K562 (cell line): ENCODE data around the gene DPM2. TPM values are rescaled to one million over a fixed set of nuclear protein-coding genes. Genes with fewer than 3 reads are reported as not detected.

Experiments used
- ATAC-seq: fragments of 200-7000 bp; cut with Tn5 transposase; 3 replicates; pipeline ENCODE4 v1.9.1; 2020; ENCODE audit warnings: moderate library complexity
- BruUV-seq: library from RNA; stranded (reverse); fragments of 400-500 nt; replicated peaks from 2 replicates; lab custom pipeline; 2021; lab: Mats Ljungman, UMichigan
- CTCF ChIA-PET: fragments of 300-600 bp; formaldehyde crosslinking; extraction: SDS; loops from one replicate; lab custom pipeline; 2021; ENCODE audit warnings: low intra/inter-chr PET ratio; lab: Yijun Ruan, JAX
- POLR2A ChIA-PET: fragments of 300-600, 350-650 bp; sonication (Branson Sonifier 250); formaldehyde crosslinking; extraction: SDS; loops from one replicate; lab custom pipeline; 2021; ENCODE audit warnings: antibody characterized with exemption, inconsistent platforms; lab: Yijun Ruan, JAX
- DNase-seq, 4 experiments: peaks; one replicate each; pipeline versions ENCODE4 v3.0.0 to v3.0.0-alpha.2; 2011 to 2018; ENCODE audit warnings: low spot score in 3 of 4, mixed read lengths in 3 of 4; ENCODE audit errors: extremely low read depth in 1 of 4
- FAIRE-seq: peaks from 2 replicates; lab custom pipeline; 2011; peaks lifted over from hg19 to GRCh38; lab: Jason Lieb, UNC
- H2AFZ ChIP-seq: 2 replicates; pipeline ENCODE4 v1.6.0; 2011; ENCODE audit warnings: low read depth, low read length, control low read depth, inconsistent platforms
- H3K27ac ChIP-seq: fragments of 200-600 bp; 3 replicates; pipeline ENCODE4 v1.8.0; 2011; ENCODE audit warnings: low read depth, mild to moderate bottlenecking, control low read depth, inconsistent platforms, low read length, moderate library complexity, mixed read lengths; ENCODE audit errors: extremely low read depth
- H3K27me3 ChIP-seq, 2 experiments: fragments of 300-600 bp in 1 of 2; 2 replicates in 1 of 2; 3 replicates in 1 of 2; pipeline versions ENCODE4 v1.6.0 to v1.8.0; 2011; ENCODE audit warnings: inconsistent platforms in 2 of 2, low read length in 2 of 2, mild to moderate bottlenecking in 1 of 2, mixed read lengths in 1 of 2, moderate library complexity in 1 of 2; ENCODE audit not compliant: control insufficient read depth in 2 of 2, insufficient read depth in 2 of 2
- H3K36me3 ChIP-seq: fragments of 300-600 bp; 3 replicates; pipeline ENCODE4 v1.8.0; 2011; ENCODE audit warnings: mild to moderate bottlenecking, low read length, inconsistent platforms; ENCODE audit not compliant: control insufficient read depth, insufficient read depth
- H3K4me1 ChIP-seq, 2 experiments: fragments of 200-600 bp in 1 of 2; replicated peaks in 1 of 2; 2 replicates in 1 of 2; 3 replicates in 1 of 2; pipeline versions ENCODE4 v1.5.1 to v1.8.0; 2011; ENCODE audit warnings: inconsistent platforms in 2 of 2, low read length in 2 of 2, mild to moderate bottlenecking in 1 of 2, mixed read lengths in 1 of 2, moderate library complexity in 1 of 2; ENCODE audit not compliant: control insufficient read depth in 2 of 2, insufficient read depth in 2 of 2
- H3K4me2 ChIP-seq: 2 replicates; pipeline ENCODE4 v1.6.1; 2011; ENCODE audit warnings: low read length, control low read depth, inconsistent platforms, mixed read lengths; ENCODE audit not compliant: insufficient read depth
- H3K4me3 ChIP-seq: fragments of 200-600 bp; sonication (generic), shearing (Covaris generic); 2 replicates; pipeline ENCODE4 v1.5.1; 2016; ENCODE audit warnings: control low read depth, inconsistent platforms
- H3K79me2 ChIP-seq: fragments of 200-600 bp; 3 replicates; pipeline ENCODE4 v1.8.0; 2011; ENCODE audit warnings: low read length, inconsistent platforms; ENCODE audit not compliant: control insufficient read depth, insufficient read depth
- H3K9ac ChIP-seq, 2 experiments: 2 replicates each; pipeline versions ENCODE4 v1.6.0 to v1.6.1; 2011; ENCODE audit warnings: low read depth in 2 of 2, low read length in 2 of 2, control low read depth in 1 of 2, inconsistent platforms in 1 of 2, mild to moderate bottlenecking in 1 of 2, mixed read lengths in 1 of 2; ENCODE audit not compliant: insufficient read depth in 1 of 2
- H3K9me1 ChIP-seq: one replicate; pipeline ENCODE4 v1.6.0; 2011; ENCODE audit warnings: inconsistent platforms, mild to moderate bottlenecking, low read length, moderate library complexity; ENCODE audit not compliant: control insufficient read depth, insufficient read depth
- H3K9me3 ChIP-seq: replicated peaks from 2 replicates; pipeline ENCODE4 v1.5.1; 2011; ENCODE audit warnings: low read depth, low read length, inconsistent platforms; ENCODE audit not compliant: control insufficient read depth, insufficient read depth
- H4K20me1 ChIP-seq: replicated peaks from 2 replicates; pipeline ENCODE4 v1.6.1; 2011; ENCODE audit warnings: low read length, inconsistent platforms, mixed read lengths; ENCODE audit not compliant: control insufficient read depth, insufficient read depth
- BCL6 ChIP-seq: fragments of 250-450 bp; sonication (Bioruptor Pico); IDR thresholded peaks from 2 replicates; pipeline ENCODE4 v1.4.0; 2020
- BHLHE40 ChIP-seq: IDR thresholded peaks from 2 replicates; pipeline ENCODE4 v1.6.1; 2011; ENCODE audit warnings: low read length, improper control_type of control experiment
- CXXC5 ChIP-seq: fragments of 250-450 bp; sonication (Bioruptor Pico); IDR thresholded peaks from 2 replicates; pipeline ENCODE4 v1.8.0; 2022; ENCODE audit warnings: inconsistent platforms, mild to moderate bottlenecking, moderate library complexity
- HSF4 ChIP-seq: fragments of 250-450 bp; sonication (Bioruptor Pico); IDR thresholded peaks from 2 replicates; pipeline ENCODE4 v2.1.2; 2022; ENCODE audit warnings: mild to moderate bottlenecking, moderate library complexity, borderline replicate concordance
- KHSRP ChIP-seq: fragments of 450-650 bp; IDR thresholded peaks from 2 replicates; pipeline ENCODE4 v1.6.1; 2017
- NCOR1 ChIP-seq: fragments of 450-650 bp; IDR thresholded peaks from 2 replicates; pipeline ENCODE4 v1.6.1; 2016; ENCODE audit warnings: mild to moderate bottlenecking, moderate library complexity
- NFIC ChIP-seq: fragments of 450-650 bp; IDR thresholded peaks from 2 replicates; pipeline ENCODE4 v1.6.1; 2017; ENCODE audit warnings: mild to moderate bottlenecking, inconsistent platforms
- OTX1 ChIP-seq: fragments of 450-650 bp; formaldehyde crosslinking; IDR thresholded peaks from 2 replicates; pipeline ENCODE4 v1.4.0; 2022; ENCODE audit warnings: mild to moderate bottlenecking
- PCBP2 ChIP-seq: fragments of 200-400 bp; formaldehyde crosslinking; IDR thresholded peaks from 2 replicates; pipeline ENCODE4 v1.6.1; 2018; ENCODE audit warnings: low read length, low read depth, mild to moderate bottlenecking, moderate library complexity; ENCODE audit not compliant: poor library complexity, severe bottlenecking
- POLR2AphosphoS5 ChIP-seq: IDR thresholded peaks from 2 replicates; pipeline ENCODE4 v1.6.1; 2011; ENCODE audit warnings: mild to moderate bottlenecking, low read depth, low read length, moderate library complexity; ENCODE audit not compliant: control insufficient read depth, insufficient read depth
- SIX5 ChIP-seq, 2 experiments: IDR thresholded peaks; 2 replicates each; pipeline ENCODE4 v1.6.1; 2011; ENCODE audit warnings: low read length in 2 of 2, borderline replicate concordance in 1 of 2, low read depth in 1 of 2, mild to moderate bottlenecking in 1 of 2, moderate library complexity in 1 of 2; ENCODE audit not compliant: insufficient read depth in 1 of 2
- SUPT5H ChIP-seq: fragments of 450-650 bp; IDR thresholded peaks from 2 replicates; pipeline ENCODE4 v1.6.1; 2016
- TAF7 ChIP-seq: fragments of 450-650 bp; IDR thresholded peaks from 2 replicates; pipeline ENCODE4 v1.6.1; 2016; ENCODE audit warnings: missing genetic modification characterization, missing compliant biosample characterization
- THRAP3 ChIP-seq: fragments of 450-650 bp; IDR thresholded peaks from 2 replicates; pipeline ENCODE4 v1.6.1; 2016; ENCODE audit warnings: mild to moderate bottlenecking, inconsistent platforms, borderline replicate concordance
- WGBS: fragments of 100-300 bp; shearing (Covaris generic); methylation state at CpG from one replicate; pipeline ENCODE4 v1.1.6; 2016; ENCODE audit warnings: low coverage, mixed read lengths; ENCODE audit not compliant: insufficient coverage; ENCODE audit errors: missing lambda C conversion rate; 5-methylcytosine and 5-hydroxymethylcytosine counted together
- in situ Hi-C: fragments of 300-500 bp; cut with MboI; formaldehyde crosslinking; loops from 4 replicates; pipeline ENCODE4 v1.15.0; 2018; ENCODE audit warnings: inconsistent platforms, mixed read lengths
- intact Hi-C: fragments of 100-400 bp; cut with micrococcal nuclease; formaldehyde crosslinking; loops from 2 replicates; pipeline ENCODE4 v1.14.2; 2022
- polyA plus RNA-seq, 8 experiments: library from polyadenylated mRNA; depleted of rRNA in 4 of 8; stranded (reverse) in 5 of 8; unstranded in 3 of 8; fragments of >200 nt; fragmentation: Nextera tagmentation in 2 of 8; fragmentation: Illumina TruSeq in 1 of 8; extraction: Ambion mirVana in 2 of 8; extraction: Trizol in 1 of 8; gene quantifications; 2 replicates each; pipeline versions ENCODE4 v1.2.1 to v1.2.3, GENCODE V29; 2011 to 2014; ENCODE audit warnings: inconsistent platforms in 1 of 8, missing spikeins in 1 of 8
- total RNA-seq, 7 experiments: library from RNA; depleted of rRNA in 6 of 7; stranded (reverse); fragments of >200 nt in 6 of 7; fragmentation: Illumina TruSeq in 2 of 7; extraction: Trizol in 2 of 7; gene quantifications; 2 replicates each; pipeline versions ENCODE4 v1.2.1 to v1.2.3, GENCODE V29; 2011 to 2021; ENCODE audit warnings: low replicate concordance in 1 of 7
- TF ChIP-seq, protein P1 (sequence below): sonication (generic); formaldehyde crosslinking; IDR thresholded peaks from 2 replicates; pipeline ENCODE4 v1.8.1; 2023; ENCODE audit warnings: mild to moderate bottlenecking, missing genetic modification reagents, moderate library complexity
- TF ChIP-seq, protein P2 (sequence below): sonication (generic); formaldehyde crosslinking; IDR thresholded peaks from 2 replicates; pipeline ENCODE4 v1.8.1; 2023; ENCODE audit warnings: missing genetic modification reagents, mild to moderate bottlenecking, borderline replicate concordance
- TF ChIP-seq, protein P3 (sequence below), 2 experiments: fragments of 450-650 bp in 1 of 2; sonication (generic) in 1 of 2; formaldehyde crosslinking; conservative IDR thresholded peaks; 2 replicates each; pipeline versions ENCODE4 v1.4.0 to v1.8.1; 2020 to 2022; ENCODE audit warnings: mild to moderate bottlenecking in 1 of 2, missing genetic modification reagents in 1 of 2

Gene DPM2
- total and polyA plus RNA-seq, 9 of the 15 experiments (the other 6 are each of a cell fraction or from before 2014, with no cell fraction given) = 43.5 to 126 (median 71.1) TPM

DNA sequence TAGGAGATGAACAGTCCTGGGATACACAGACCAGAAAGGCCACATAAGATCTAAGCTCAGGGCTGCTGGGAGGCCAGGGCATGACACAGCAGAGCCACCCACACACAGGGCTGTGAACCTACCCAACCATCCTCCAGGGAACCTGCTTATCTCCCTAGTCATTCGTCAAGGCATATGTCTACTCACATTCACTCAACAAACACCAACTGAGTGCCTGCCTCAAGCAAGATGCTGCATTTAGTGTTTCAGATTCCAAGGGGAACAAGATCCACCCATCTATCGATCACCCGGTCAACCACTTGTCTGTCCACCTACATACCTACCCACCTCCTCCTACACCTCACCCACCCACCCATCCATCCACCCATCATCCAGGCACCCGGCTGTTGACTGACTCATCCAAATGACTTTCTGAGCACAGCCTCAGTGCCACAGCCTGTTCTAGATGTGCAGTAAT is 1.9 kb downstream of the DPM2 start:
- H2AFZ ChIP-seq = no peak overlapping the region
- H3K9me1 ChIP-seq = peaks cover 3% of the 10 kb centered on the region
- ChIA-PET CTCF (no interaction called here), POLR2A (interaction anchor here (0.6 to 1.6 kb wide), 2 partner anchors 25 to 122 kb away, joined by 4 read pairs; no protein-coding TSS in a partner anchor)
- WGBS = 9% methylated on average over 4 of the region's 4 CpGs
- H3K4me2 ChIP-seq = peak overlapping the region; percentile 97
- peaks cover 18% of the 10 kb centered on the region; the same call in 1 of the 2 replicates for H4K20me1 ChIP-seq
- ATAC-seq = peak; percentile 63
- H3K27me3 ChIP-seq = no peaks in the 10 kb centered on the region
- peaks cover 27% of the 10 kb centered on the region; the same call in 2 of the 3 replicates for H3K36me3 ChIP-seq
- H3K9ac ChIP-seq = peak overlapping the region; percentile 89 to 96; a peak in 3 of 4 replicates
- in situ Hi-C loops (loop anchor here (5.0 kb wide), 2 partner anchors 97 to 182 kb away; no protein-coding TSS in a partner anchor), intact Hi-C loops (no loop called here)
- no peaks in the 10 kb centered on the region for H3K9me3 ChIP-seq
- BruUV-seq = no TSS peak
- peak; percentile 54 to 92 (median 71) for DNase-seq
- peaks cover 45% of the 10 kb centered on the region for H3K79me2 ChIP-seq
- peaks cover 62 to 82% of the 10 kb centered on the region in 2 experiments for H3K4me1 ChIP-seq
- H3K4me3 ChIP-seq = peak overlapping the region; percentile 70
- peak; percentile 96 for FAIRE-seq
- peak overlapping the region; percentile 88 for H3K27ac ChIP-seq
- TF ChIP-seq SUPT5H (0 out of 2 replicates have a peak, but pooled peaks have one; percentile 33), BCL6 (CRISPR knock-in tag) (no peak), SIX5 (IDR thresholded peaks at IDR 0.05; ENCODE audit: borderline replicate concordance in 1 of 2, insufficient read depth in 1 of 2, low read depth in 1 of 2, low read length in 2 of 2) (no peak), TAF7 (tag) (no peak), BHLHE40 (no peak), HSF4 (CRISPR knock-in tag) (no peak), NFIC (no peak), CXXC5 (CRISPR knock-in tag) (peak; percentile 22; the same call in 1 of the 2 replicates), KHSRP (no peak), POLR2AphosphoS5 (peak; percentile 61; the same call in 1 of the 2 replicates), PCBP2 (no peak), NCOR1 (no peak), OTX1 (CRISPR knock-in tag) (no peak), THRAP3 (no peak)
- TF ChIP-seq, protein P1, sequence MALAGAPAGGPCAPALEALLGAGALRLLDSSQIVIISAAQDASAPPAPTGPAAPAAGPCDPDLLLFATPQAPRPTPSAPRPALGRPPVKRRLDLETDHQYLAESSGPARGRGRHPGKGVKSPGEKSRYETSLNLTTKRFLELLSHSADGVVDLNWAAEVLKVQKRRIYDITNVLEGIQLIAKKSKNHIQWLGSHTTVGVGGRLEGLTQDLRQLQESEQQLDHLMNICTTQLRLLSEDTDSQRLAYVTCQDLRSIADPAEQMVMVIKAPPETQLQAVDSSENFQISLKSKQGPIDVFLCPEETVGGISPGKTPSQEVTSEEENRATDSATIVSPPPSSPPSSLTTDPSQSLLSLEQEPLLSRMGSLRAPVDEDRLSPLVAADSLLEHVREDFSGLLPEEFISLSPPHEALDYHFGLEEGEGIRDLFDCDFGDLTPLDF = no peak
- TF ChIP-seq, protein P2, sequence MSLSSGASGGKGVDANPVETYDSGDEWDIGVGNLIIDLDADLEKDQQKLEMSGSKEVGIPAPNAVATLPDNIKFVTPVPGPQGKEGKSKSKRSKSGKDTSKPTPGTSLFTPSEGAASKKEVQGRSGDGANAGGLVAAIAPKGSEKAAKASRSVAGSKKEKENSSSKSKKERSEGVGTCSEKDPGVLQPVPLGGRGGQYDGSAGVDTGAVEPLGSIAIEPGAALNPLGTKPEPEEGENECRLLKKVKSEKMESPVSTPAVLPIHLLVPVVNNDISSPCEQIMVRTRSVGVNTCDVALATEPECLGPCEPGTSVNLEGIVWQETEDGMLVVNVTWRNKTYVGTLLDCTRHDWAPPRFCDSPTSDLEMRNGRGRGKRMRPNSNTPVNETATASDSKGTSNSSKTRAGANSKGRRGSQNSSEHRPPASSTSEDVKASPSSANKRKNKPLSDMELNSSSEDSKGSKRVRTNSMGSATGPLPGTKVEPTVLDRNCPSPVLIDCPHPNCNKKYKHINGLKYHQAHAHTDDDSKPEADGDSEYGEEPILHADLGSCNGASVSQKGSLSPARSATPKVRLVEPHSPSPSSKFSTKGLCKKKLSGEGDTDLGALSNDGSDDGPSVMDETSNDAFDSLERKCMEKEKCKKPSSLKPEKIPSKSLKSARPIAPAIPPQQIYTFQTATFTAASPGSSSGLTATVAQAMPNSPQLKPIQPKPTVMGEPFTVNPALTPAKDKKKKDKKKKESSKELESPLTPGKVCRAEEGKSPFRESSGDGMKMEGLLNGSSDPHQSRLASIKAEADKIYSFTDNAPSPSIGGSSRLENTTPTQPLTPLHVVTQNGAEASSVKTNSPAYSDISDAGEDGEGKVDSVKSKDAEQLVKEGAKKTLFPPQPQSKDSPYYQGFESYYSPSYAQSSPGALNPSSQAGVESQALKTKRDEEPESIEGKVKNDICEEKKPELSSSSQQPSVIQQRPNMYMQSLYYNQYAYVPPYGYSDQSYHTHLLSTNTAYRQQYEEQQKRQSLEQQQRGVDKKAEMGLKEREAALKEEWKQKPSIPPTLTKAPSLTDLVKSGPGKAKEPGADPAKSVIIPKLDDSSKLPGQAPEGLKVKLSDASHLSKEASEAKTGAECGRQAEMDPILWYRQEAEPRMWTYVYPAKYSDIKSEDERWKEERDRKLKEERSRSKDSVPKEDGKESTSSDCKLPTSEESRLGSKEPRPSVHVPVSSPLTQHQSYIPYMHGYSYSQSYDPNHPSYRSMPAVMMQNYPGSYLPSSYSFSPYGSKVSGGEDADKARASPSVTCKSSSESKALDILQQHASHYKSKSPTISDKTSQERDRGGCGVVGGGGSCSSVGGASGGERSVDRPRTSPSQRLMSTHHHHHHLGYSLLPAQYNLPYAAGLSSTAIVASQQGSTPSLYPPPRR = no peak
- TF ChIP-seq, protein P3, sequence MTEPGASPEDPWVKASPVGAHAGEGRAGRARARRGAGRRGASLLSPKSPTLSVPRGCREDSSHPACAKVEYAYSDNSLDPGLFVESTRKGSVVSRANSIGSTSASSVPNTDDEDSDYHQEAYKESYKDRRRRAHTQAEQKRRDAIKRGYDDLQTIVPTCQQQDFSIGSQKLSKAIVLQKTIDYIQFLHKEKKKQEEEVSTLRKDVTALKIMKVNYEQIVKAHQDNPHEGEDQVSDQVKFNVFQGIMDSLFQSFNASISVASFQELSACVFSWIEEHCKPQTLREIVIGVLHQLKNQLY (CRISPR knock-in tag; conservative IDR thresholded peaks at IDR 0.05) = no peak
